A549 treated with dexamethasone at 1 μM for 4 hours (cell line): Measurements from ENCODE around the gene ASB4. TPM values are rescaled to one million over a fixed set of nuclear protein-coding genes. Genes with fewer than 3 reads are reported as not detected.

Experiments used
- total RNA-seq: library from RNA; stranded (reverse); fragments of 200-300 nt; extraction: Qiagen RNA extraction; gene quantifications from 5 replicates; pipeline ENCODE4 v1.2.3, GENCODE V29; 2022

The ASB4 gene, protein sequence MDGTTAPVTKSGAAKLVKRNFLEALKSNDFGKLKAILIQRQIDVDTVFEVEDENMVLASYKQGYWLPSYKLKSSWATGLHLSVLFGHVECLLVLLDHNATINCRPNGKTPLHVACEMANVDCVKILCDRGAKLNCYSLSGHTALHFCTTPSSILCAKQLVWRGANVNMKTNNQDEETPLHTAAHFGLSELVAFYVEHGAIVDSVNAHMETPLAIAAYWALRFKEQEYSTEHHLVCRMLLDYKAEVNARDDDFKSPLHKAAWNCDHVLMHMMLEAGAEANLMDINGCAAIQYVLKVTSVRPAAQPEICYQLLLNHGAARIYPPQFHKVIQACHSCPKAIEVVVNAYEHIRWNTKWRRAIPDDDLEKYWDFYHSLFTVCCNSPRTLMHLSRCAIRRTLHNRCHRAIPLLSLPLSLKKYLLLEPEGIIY
- 0.16 to 0.26 TPM (median 0.19 TPM) in 5 replicates for total RNA-seq

DNA sequence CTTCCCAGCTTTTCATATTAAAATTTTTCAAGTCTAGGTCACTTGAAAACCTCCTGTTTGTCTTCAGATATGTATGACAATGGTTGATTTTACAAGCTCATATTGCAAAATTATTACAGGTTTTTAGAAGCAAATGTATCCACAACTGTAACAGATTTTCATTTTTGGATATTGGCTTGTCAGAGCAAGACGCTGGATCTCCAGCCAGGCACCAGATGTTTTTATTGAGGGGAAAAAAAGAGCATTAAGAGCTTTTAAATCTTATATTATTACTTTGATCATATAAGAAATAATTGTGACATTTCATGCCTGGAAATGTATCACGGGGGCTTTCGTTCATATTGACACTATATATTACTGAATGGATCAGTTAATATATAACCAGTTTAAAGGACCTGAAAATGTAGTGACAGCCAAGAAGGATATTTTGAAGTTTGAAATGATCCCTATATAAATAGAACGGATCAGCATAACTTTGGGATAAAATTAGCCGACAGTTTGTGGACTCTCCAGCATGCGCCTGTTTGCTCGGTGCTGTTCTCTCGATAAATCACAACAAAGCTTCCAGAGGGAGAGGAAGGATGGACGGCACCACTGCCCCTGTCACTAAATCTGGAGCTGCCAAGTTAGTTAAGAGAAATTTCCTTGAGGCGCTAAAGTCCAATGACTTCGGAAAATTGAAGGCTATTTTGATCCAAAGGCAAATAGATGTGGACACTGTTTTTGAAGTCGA, at the start of gene ASB4:
Gene ASB4 (plus strand): TSS at position 553 of the 733 bp plus-strand sequence. CDS start 29 bp downstream, at position 582.

Other genes with a start within 250 kb of the ASB4 start
- 0.64 to 0.88 TPM (median 0.73 TPM) in 5 replicates for gene PON1, start 161.4 kb upstream of the ASB4 start, total RNA-seq
- 30.4 to 39.5 TPM (median 35.4 TPM) in 5 replicates for gene PON3, start 89.6 kb upstream of the ASB4 start, total RNA-seq
- gene PON2, start 50.9 kb upstream of the ASB4 start, total RNA-seq, result 347 to 406 TPM (median 365 TPM) in 5 replicates
- gene PDK4, start 110.6 kb downstream of the ASB4 start, total RNA-seq, result 23.4 to 37.9 TPM (median 29.4 TPM) in 5 replicates